GM19395 (cell line): ENCODE results near the gene AURKA.

Experiments used
- ATAC-seq: cut with Tn5 transposase; IDR thresholded peaks from one replicate; pipeline ENCODE4 v1.9.1; 2021; ENCODE audit warnings: mild to moderate bottlenecking, moderate library complexity; ENCODE audit not compliant: unreplicated experiment

Gene AURKA

GRCh38 chr20:56392132-56392880 lies at the start of gene AURKA, which contains the start of gene CSTF1:
Gene AURKA (minus strand): TSS chr20:56392215. CDS start chr20:56388197, 4,018 bp downstream.
Gene CSTF1 (plus strand): TSS chr20:56392645. CDS start chr20:56395553, 2,908 bp downstream.
- ATAC-seq, result peak; percentile 95

- ATAC-seq, result peak; percentile 84
Observed at GRCh38 chr20:56440346-56441007, 48.5 kb upstream of the AURKA start.

- peak; percentile 12 for ATAC-seq
Observed at GRCh38 chr20:56439771-56440291, 47.8 kb upstream of the AURKA start.

- no peak for ATAC-seq
Observed at GRCh38 chr20:56438284-56438683, 46.3 kb upstream of the AURKA start.

- no peak for ATAC-seq
Observed at GRCh38 chr20:56437196-56437960, 45.4 kb upstream of the AURKA start.

- no peak for ATAC-seq
Observed at GRCh38 chr20:56433880-56434255, 41.9 kb upstream of the AURKA start.

- no peak for ATAC-seq
Observed at GRCh38 chr20:56433221-56433879, 41.3 kb upstream of the AURKA start.

- ATAC-seq, result no peak
Observed at GRCh38 chr20:56431471-56431870, 39.5 kb upstream of the AURKA start.

- ATAC-seq, result no peak
Observed at GRCh38 chr20:56430957-56431356, 38.9 kb upstream of the AURKA start.

GRCh38 chr20:56430461-56430860 lies 38.4 kb upstream of the AURKA start:
- no peak for ATAC-seq

GRCh38 chr20:56429941-56430340 lies 37.9 kb upstream of the AURKA start:
- no peak for ATAC-seq

GRCh38 chr20:56429502-56429901 lies 37.5 kb upstream of the AURKA start:
- ATAC-seq, result no peak

- ATAC-seq, result no peak
Observed at GRCh38 chr20:56428881-56429280, 36.9 kb upstream of the AURKA start.

GRCh38 chr20:56428410-56428809 lies 36.4 kb upstream of the AURKA start:
- ATAC-seq, result no peak

GRCh38 chr20:56427797-56428196 lies 35.8 kb upstream of the AURKA start:
- ATAC-seq, result no peak

- ATAC-seq, result no peak
Observed at GRCh38 chr20:56426926-56427325, 34.9 kb upstream of the AURKA start.

- no peak for ATAC-seq
Observed at GRCh38 chr20:56426026-56426425, 34.0 kb upstream of the AURKA start.

- no peak for ATAC-seq
Observed at GRCh38 chr20:56424931-56425330, 32.9 kb upstream of the AURKA start.

GRCh38 chr20:56423886-56424285 lies 31.9 kb upstream of the AURKA start:
- ATAC-seq, result no peak

- no peak for ATAC-seq
Observed at GRCh38 chr20:56423211-56423610, 31.2 kb upstream of the AURKA start.

- no peak for ATAC-seq
Observed at GRCh38 chr20:56422824-56423189, 30.8 kb upstream of the AURKA start.
